Measurements from ENCODE around the gene FBXO15. TPM values are rescaled to one million over a fixed set of nuclear protein-coding genes. Genes with fewer than 3 reads are reported as not detected.

The FBXO15 gene
- total RNA-seq, 2 experiments from 2014 or later = 0.67 to 0.75 TPM

DNA sequence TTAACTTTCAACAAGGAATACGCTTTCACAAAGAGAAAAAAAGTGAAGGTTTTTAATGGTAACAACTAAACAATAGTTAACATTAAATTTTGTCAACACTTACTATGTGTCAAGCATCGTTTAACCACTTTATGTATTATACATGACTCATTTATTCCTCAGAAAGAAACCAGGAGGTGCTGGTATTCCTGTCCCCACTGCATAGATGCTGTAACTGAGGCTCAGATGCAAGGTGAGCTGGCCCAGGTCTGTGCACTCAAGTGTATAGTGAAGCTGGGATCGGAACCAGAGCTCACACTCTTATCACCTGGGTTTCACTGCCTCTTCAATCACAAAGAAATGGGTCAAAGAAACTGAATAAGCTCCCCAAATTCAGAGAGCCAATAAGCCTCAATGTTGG is 16.5 kb downstream of the FBXO15 start:
- Mint-ChIP-seq H3K27ac (no peak overlapping the region), H3K36me3 (peaks cover 1% of the 10 kb centered on the region), H3K4me1 (ENCODE audit: low read depth) (no peaks in the 10 kb centered on the region), H3K4me3 (no peak overlapping the region), H3K27me3 (no peaks in the 10 kb centered on the region), H3K9me3 (no peaks in the 10 kb centered on the region)
- intact Hi-C loops (cut with micrococcal nuclease) = no loop called here
- POLR2A ChIA-PET = no interaction called here
- CTCF ChIA-PET = interaction anchor here (1.6 kb wide), 1 partner anchor 48 kb away, joined by 3 read pairs; no protein-coding TSS in a partner anchor
- no peak for DNase-seq

DNA sequence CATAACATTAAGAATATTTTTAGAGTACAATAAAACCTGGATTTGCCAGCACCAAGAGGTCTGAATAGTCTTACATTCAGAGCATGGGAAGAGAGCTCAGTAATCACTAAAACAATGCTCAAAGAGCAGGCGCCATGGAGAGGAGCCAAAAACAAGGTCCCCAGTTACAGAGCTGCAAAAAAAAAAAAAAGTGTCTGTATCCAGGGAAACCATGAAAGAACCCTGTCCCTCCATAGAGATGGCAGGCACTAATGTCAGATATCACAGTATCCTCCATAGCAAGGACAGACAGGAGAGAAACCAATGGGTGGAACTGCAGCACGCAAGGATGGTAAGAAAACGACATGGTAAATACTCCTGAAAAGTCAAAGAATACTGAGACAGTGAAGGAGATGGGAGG is 19.5 kb downstream of the FBXO15 start:
- intact Hi-C loops (cut with micrococcal nuclease) = no loop called here
- H3K4me3 Mint-ChIP-seq = no peak overlapping the region
- H3K36me3 Mint-ChIP-seq = no peaks in the 10 kb centered on the region
- H3K4me1 Mint-ChIP-seq (ENCODE audit: low read depth) = no peaks in the 10 kb centered on the region
- ChIA-PET CTCF (interaction anchor here (0.6 to 1.1 kb wide), 2 partner anchors 9 to 64 kb away, joined by 3 to 4 read pairs; no protein-coding TSS in a partner anchor), POLR2A (no interaction called here)
- H3K27ac Mint-ChIP-seq = no peak overlapping the region
- no peaks in the 10 kb centered on the region for H3K27me3 Mint-ChIP-seq
- H3K9me3 Mint-ChIP-seq = no peaks in the 10 kb centered on the region
- DNase-seq = no peak

- no peak for DNase-seq
- Mint-ChIP-seq H3K27me3 (no peaks in the 10 kb centered on the region), H3K36me3 (no peaks in the 10 kb centered on the region), H3K27ac (no peak overlapping the region), H3K4me1 (ENCODE audit: low read depth) (no peaks in the 10 kb centered on the region), H3K4me3 (no peak overlapping the region), H3K9me3 (no peaks in the 10 kb centered on the region)
- intact Hi-C loops (cut with micrococcal nuclease) = no loop called here
- ChIA-PET POLR2A (no interaction called here), CTCF (no interaction called here)
These were observed 20.7 kb downstream of the FBXO15 start for GRCh38 chr18:74126684-74127655.

- H3K4me3 Mint-ChIP-seq = no peak overlapping the region
- no peaks in the 10 kb centered on the region for H3K9me3 Mint-ChIP-seq
- no peaks in the 10 kb centered on the region for H3K4me1 Mint-ChIP-seq (ENCODE audit: low read depth)
- H3K27me3 Mint-ChIP-seq = no peaks in the 10 kb centered on the region
- intact Hi-C loops (cut with micrococcal nuclease) = no loop called here
- ChIA-PET CTCF (no interaction called here), POLR2A (interaction anchor here (0.6 kb wide), 1 partner anchor 12 kb away, joined by 3 read pairs; no protein-coding TSS in a partner anchor)
- no peak overlapping the region for H3K27ac Mint-ChIP-seq
- DNase-seq = no peak
- no peaks in the 10 kb centered on the region for H3K36me3 Mint-ChIP-seq
These were observed 23.0 kb downstream of the FBXO15 start for GRCh38 chr18:74124642-74125041.

DNA sequence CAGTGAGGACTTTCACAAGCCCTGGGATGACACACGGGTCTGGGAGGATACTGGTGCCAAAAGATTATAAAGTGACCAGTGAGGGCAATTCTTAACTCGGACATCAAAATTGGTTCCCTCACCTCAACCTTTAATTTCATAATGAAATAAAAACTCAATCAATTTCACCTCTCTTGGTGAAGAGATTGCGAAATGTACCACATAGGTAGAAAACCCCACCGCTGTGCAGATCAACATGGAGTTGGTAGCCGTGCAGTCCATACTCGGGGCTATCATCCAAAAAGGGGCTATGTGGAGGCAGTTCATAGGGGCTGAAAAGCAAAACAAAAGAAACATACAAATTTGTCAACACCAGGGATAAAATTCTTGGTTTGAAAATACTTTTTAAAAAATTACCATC is 24.4 kb downstream of the FBXO15 start:
- CTCF ChIA-PET = no interaction called here
- POLR2A ChIA-PET = interaction anchor here (0.6 kb wide), 1 partner anchor 18 kb away, joined by 4 read pairs; no protein-coding TSS in a partner anchor
- no peak overlapping the region for H3K4me3 Mint-ChIP-seq

GRCh38 chr18:74116633-74117554 is 30.7 kb downstream of the FBXO15 start:
- no peaks in the 10 kb centered on the region for H3K36me3 Mint-ChIP-seq
- H3K27me3 Mint-ChIP-seq = no peaks in the 10 kb centered on the region
- CTCF ChIA-PET = interaction anchor here (0.6 to 2.7 kb wide), 5 partner anchors 34 to 1354 kb away, joined by 3 to 9 read pairs (median 4); no protein-coding TSS in a partner anchor
- POLR2A ChIA-PET = no interaction called here
- intact Hi-C loops (cut with micrococcal nuclease) = loop anchor here (1.0 kb wide), 2 partner anchors 35 to 77 kb away; no protein-coding TSS in a partner anchor
- peaks cover 8% of the 10 kb centered on the region for H3K9me3 Mint-ChIP-seq
- peak; percentile 27 for DNase-seq
- H3K4me1 Mint-ChIP-seq (ENCODE audit: low read depth) = no peaks in the 10 kb centered on the region
- no peak overlapping the region for H3K4me3 Mint-ChIP-seq
- no peak overlapping the region for H3K27ac Mint-ChIP-seq

More for the DNA sequence above, 24.4 kb downstream of the FBXO15 start:
- intact Hi-C loops (cut with micrococcal nuclease) = no loop called here
- Mint-ChIP-seq H3K27me3 (no peaks in the 10 kb centered on the region), H3K27ac (no peak overlapping the region), H3K9me3 (no peaks in the 10 kb centered on the region), H3K36me3 (no peaks in the 10 kb centered on the region), H3K4me1 (ENCODE audit: low read depth) (no peaks in the 10 kb centered on the region)
- DNase-seq = no peak

DNA sequence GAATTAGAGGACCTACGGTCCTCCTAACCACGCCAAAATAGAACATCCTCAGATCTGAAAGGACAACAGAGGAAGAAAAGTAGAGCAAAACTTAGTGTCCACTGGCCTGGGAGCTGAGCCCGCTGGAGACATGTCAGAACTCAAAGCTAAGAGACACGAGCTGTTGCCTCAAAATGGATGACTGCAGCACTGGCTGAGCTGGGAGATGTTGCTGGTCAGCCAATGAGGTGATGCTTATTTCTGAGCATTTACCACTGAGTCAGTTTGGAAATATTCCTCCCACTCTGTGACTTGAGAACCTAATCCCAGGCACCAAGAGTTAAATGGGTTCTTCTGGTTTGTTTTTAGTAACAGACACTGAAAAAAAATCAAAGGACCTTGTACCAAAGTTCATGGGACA is 32.6 kb downstream of the FBXO15 start:
- Mint-ChIP-seq H3K9me3 (peaks cover 8% of the 10 kb centered on the region), H3K27ac (no peak overlapping the region), H3K36me3 (no peaks in the 10 kb centered on the region), H3K27me3 (no peaks in the 10 kb centered on the region), H3K4me1 (ENCODE audit: low read depth) (no peaks in the 10 kb centered on the region), H3K4me3 (no peak overlapping the region)
- POLR2A ChIA-PET = no interaction called here
- intact Hi-C loops (cut with micrococcal nuclease) = no loop called here
- no peak for DNase-seq
- CTCF ChIA-PET = interaction anchor here (1.5 to 3.0 kb wide), 3 partner anchors 32 to 74 kb away, joined by 6 to 9 read pairs (median 9); no protein-coding TSS in a partner anchor

GRCh38 chr18:74114116-74114515 is 33.5 kb downstream of the FBXO15 start:
- DNase-seq = no peak
- no peaks in the 10 kb centered on the region for H3K4me1 Mint-ChIP-seq (ENCODE audit: low read depth)
- peaks cover 14% of the 10 kb centered on the region for H3K9me3 Mint-ChIP-seq
- H3K4me3 Mint-ChIP-seq = no peak overlapping the region
- ChIA-PET POLR2A (no interaction called here), CTCF (interaction anchor here (1.1 to 3.0 kb wide), 3 partner anchors 25 to 73 kb away, joined by 4 to 9 read pairs (median 6); no protein-coding TSS in a partner anchor)
- H3K36me3 Mint-ChIP-seq = peaks cover 3% of the 10 kb centered on the region
- H3K27ac Mint-ChIP-seq = no peak overlapping the region
- intact Hi-C loops (cut with micrococcal nuclease) = no loop called here
- no peaks in the 10 kb centered on the region for H3K27me3 Mint-ChIP-seq

- H3K4me3 Mint-ChIP-seq = no peak overlapping the region
- H3K36me3 Mint-ChIP-seq = peaks cover 5% of the 10 kb centered on the region
- intact Hi-C loops (cut with micrococcal nuclease) = no loop called here
- H3K27ac Mint-ChIP-seq = no peak overlapping the region
- no peak for DNase-seq
- peaks cover 18% of the 10 kb centered on the region for H3K9me3 Mint-ChIP-seq
- CTCF ChIA-PET = interaction anchor here (1.1 to 3.0 kb wide), 3 partner anchors 24 to 73 kb away, joined by 4 to 9 read pairs (median 6); no protein-coding TSS in a partner anchor
- POLR2A ChIA-PET = no interaction called here
- no peaks in the 10 kb centered on the region for H3K27me3 Mint-ChIP-seq
- H3K4me1 Mint-ChIP-seq (ENCODE audit: low read depth) = no peaks in the 10 kb centered on the region
These were observed 33.9 kb downstream of the FBXO15 start for GRCh38 chr18:74113711-74114110.

GRCh38 chr18:74110976-74111375 is 36.7 kb downstream of the FBXO15 start:
- Mint-ChIP-seq H3K36me3 (peaks cover 5% of the 10 kb centered on the region), H3K27ac (no peak overlapping the region), H3K4me3 (no peak overlapping the region), H3K27me3 (no peaks in the 10 kb centered on the region), H3K4me1 (ENCODE audit: low read depth) (peaks cover 2% of the 10 kb centered on the region), H3K9me3 (peaks cover 21% of the 10 kb centered on the region)
- POLR2A ChIA-PET = no interaction called here
- intact Hi-C loops (cut with micrococcal nuclease) = no loop called here
- DNase-seq = no peak
- CTCF ChIA-PET = interaction anchor here (0.6 kb wide), 1 partner anchor 432 kb away, joined by 4 read pairs; no protein-coding TSS in a partner anchor

DNA sequence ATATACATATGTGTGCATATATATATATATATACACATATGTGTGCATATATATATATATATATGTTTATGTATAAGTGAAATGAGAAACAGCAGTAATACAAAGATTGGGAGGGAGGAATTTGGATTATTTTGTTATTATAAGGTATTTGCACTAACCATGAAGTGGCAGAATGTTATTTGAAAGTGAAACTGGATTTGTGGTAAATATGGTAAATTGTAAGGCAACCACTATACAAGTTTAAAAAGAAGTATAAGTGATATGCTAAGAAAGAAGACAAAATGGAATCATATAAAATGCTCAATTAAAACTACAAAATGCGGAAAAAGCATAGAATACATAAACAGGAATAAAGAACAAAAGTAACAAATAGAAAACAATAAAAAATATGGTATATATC is 37.5 kb downstream of the FBXO15 start:
- ChIA-PET CTCF (no interaction called here), POLR2A (no interaction called here)
- Mint-ChIP-seq H3K9me3 (peaks cover 21% of the 10 kb centered on the region), H3K27me3 (no peaks in the 10 kb centered on the region), H3K4me1 (ENCODE audit: low read depth) (peaks cover 2% of the 10 kb centered on the region), H3K27ac (no peak overlapping the region), H3K4me3 (no peak overlapping the region), H3K36me3 (peaks cover 5% of the 10 kb centered on the region)
- intact Hi-C loops (cut with micrococcal nuclease) = no loop called here
- no peak for DNase-seq

DNA sequence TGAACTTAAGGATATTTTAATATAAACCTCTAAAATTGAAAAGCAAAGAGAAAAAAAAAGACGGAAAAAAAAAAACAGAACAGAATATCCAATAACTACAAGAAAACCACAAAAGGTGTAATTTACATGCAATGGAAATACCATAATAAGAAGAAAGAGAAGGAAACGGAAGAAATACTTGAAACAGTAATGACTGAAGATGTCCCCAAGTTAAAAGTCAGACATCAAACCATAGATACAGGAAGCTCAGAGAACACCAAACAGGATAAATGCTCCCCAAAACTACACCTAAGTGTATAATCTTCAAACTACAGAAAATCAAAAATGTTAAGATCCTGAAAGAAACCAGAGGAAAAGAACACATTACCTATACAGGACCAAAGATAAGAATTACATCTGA is 39.2 kb downstream of the FBXO15 start:
- intact Hi-C loops (cut with micrococcal nuclease) = no loop called here
- Mint-ChIP-seq H3K4me1 (ENCODE audit: low read depth) (peaks cover 2% of the 10 kb centered on the region), H3K9me3 (peaks cover 21% of the 10 kb centered on the region), H3K36me3 (peaks cover 7% of the 10 kb centered on the region), H3K4me3 (no peak overlapping the region), H3K27me3 (no peaks in the 10 kb centered on the region), H3K27ac (no peak overlapping the region)
- DNase-seq = no peak
- CTCF ChIA-PET = no interaction called here
- POLR2A ChIA-PET = no interaction called here
